Measurements from ENCODE around the gene CLIP2. TPM values are rescaled to one million over a fixed set of nuclear protein-coding genes. Genes with fewer than 3 reads are reported as not detected.

The CLIP2 gene
- total RNA-seq, 1 donor from 2014 or later, result 42.0 TPM

GRCh38 chr7:74300926-74301325 is 11.7 kb downstream of the CLIP2 start:
- no peaks in the 10 kb centered on the region for H3K9me3 Mint-ChIP-seq (ENCODE audit: low read depth)
- H3K27ac Mint-ChIP-seq, result no peak overlapping the region
- TF ChIP-seq CTCF (IDR thresholded peaks at IDR 0.05; ENCODE audit: unreplicated experiment), result no peak
- peaks cover 4% of the 10 kb centered on the region for H3K36me3 Mint-ChIP-seq (ENCODE audit: insufficient read depth)
- H3K4me3 Mint-ChIP-seq (ENCODE audit: low read depth), result no peak overlapping the region
- no peaks in the 10 kb centered on the region for H3K4me1 Mint-ChIP-seq (ENCODE audit: low read depth)
- DNase-seq (ENCODE audit: low spot score, unreplicated experiment), result no peak
- no peaks in the 10 kb centered on the region for H3K27me3 Mint-ChIP-seq

DNA sequence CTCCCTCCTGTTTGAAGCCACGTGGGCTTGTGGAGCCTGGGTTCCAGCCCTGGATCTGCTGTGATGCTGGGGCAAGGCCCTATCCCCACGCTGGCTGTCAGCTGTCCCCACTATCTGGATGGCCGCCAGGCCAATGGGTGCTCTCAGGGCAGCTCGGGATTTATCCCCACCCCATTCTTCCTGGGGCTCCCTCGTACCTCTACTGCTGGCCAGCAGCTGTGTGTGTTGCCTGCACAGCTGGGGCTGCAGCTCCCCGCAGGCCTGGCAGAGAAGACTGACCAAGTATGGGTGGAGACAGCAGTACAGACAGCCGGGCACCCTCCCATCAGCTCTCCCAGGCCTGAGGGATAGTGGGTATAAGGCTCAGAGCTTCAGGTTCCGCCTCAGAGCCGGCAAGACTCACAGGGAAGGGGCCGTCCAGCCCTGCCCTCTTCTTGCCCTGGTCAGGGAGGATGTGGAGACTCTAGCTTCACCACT is 13.6 kb downstream of the CLIP2 start:
- no peak for TF ChIP-seq CTCF (IDR thresholded peaks at IDR 0.05; ENCODE audit: unreplicated experiment)
- Mint-ChIP-seq H3K36me3 (ENCODE audit: insufficient read depth) (peaks cover 2% of the 10 kb centered on the region), H3K4me3 (ENCODE audit: low read depth) (no peak overlapping the region), H3K4me1 (ENCODE audit: low read depth) (peaks cover 2% of the 10 kb centered on the region), H3K27me3 (no peaks in the 10 kb centered on the region), H3K9me3 (ENCODE audit: low read depth) (no peaks in the 10 kb centered on the region), H3K27ac (no peak overlapping the region)
- DNase-seq (ENCODE audit: low spot score, unreplicated experiment), result no peak

GRCh38 chr7:74304550-74304949 is 15.3 kb downstream of the CLIP2 start:
- no peak for TF ChIP-seq CTCF (IDR thresholded peaks at IDR 0.05; ENCODE audit: unreplicated experiment)

GRCh38 chr7:74306004-74306729 is 17.0 kb downstream of the CLIP2 start:
- Mint-ChIP-seq H3K27ac (no peak overlapping the region), H3K4me1 (ENCODE audit: low read depth) (peaks cover 2% of the 10 kb centered on the region), H3K9me3 (ENCODE audit: low read depth) (no peaks in the 10 kb centered on the region), H3K36me3 (ENCODE audit: insufficient read depth) (peaks cover 3% of the 10 kb centered on the region), H3K4me3 (ENCODE audit: low read depth) (no peak overlapping the region), H3K27me3 (no peaks in the 10 kb centered on the region)
- TF ChIP-seq CTCF (IDR thresholded peaks at IDR 0.05; ENCODE audit: unreplicated experiment), result no peak
- no peak for DNase-seq (ENCODE audit: low spot score, unreplicated experiment)

More at GRCh38 chr7:74304550-74304949, 15.3 kb downstream of the CLIP2 start:
- H3K9me3 Mint-ChIP-seq (ENCODE audit: low read depth), result no peaks in the 10 kb centered on the region
- H3K4me3 Mint-ChIP-seq (ENCODE audit: low read depth), result no peak overlapping the region
- H3K27ac Mint-ChIP-seq, result no peak overlapping the region
- no peak for DNase-seq (ENCODE audit: low spot score, unreplicated experiment)
- H3K4me1 Mint-ChIP-seq (ENCODE audit: low read depth), result peaks cover 2% of the 10 kb centered on the region
- no peaks in the 10 kb centered on the region for H3K27me3 Mint-ChIP-seq
- peaks cover 4% of the 10 kb centered on the region for H3K36me3 Mint-ChIP-seq (ENCODE audit: insufficient read depth)

DNA sequence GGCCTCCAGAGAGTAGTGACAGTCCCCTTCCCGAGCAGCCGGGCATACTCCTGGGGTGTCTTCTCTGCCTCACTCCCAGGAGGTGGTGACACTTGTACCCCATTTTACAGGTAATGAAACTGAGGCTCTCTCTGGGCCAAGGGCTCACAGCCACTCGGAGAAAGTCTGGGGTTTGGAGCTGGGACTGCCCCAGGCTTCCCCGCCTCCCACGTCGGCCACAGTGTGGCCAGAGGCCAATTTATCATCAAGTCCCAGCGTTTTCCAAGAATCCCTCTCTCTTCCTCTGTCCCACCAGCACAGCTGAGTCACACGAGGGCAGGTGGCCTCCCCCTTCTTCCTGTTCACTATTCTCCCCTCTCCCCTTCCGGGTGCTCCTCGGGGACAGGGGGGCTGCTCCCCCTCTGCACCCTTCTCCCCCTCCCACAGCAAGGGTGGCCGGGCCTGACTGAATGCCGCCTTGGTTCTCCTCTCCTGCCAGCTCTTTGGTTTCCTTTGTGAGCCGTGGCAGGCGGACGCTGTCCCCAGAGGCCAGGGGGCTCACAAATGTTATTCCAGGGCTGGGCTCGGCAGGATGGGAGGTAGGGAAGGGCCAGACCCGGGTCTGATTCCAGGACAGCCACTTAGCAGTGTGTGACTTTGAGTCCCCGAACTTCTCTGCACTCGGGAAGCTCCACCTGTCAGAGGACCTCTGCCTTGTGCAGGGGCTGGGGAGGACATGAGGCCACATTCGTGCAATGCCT is 17.7 kb downstream of the CLIP2 start:
- no peak overlapping the region for H3K4me3 Mint-ChIP-seq (ENCODE audit: low read depth)
- no peaks in the 10 kb centered on the region for H3K27me3 Mint-ChIP-seq
- peaks cover 2% of the 10 kb centered on the region for H3K4me1 Mint-ChIP-seq (ENCODE audit: low read depth)
- DNase-seq (ENCODE audit: low spot score, unreplicated experiment), result no peak
- peaks cover 3% of the 10 kb centered on the region for H3K36me3 Mint-ChIP-seq (ENCODE audit: insufficient read depth)
- no peak for TF ChIP-seq CTCF (IDR thresholded peaks at IDR 0.05; ENCODE audit: unreplicated experiment)
- no peaks in the 10 kb centered on the region for H3K9me3 Mint-ChIP-seq (ENCODE audit: low read depth)
- peak overlapping the region; percentile 87 for H3K27ac Mint-ChIP-seq
